B cell (primary cell): ENCODE data around the gene EVL.

Source experiments
- EZH2 ChIP-seq: IDR thresholded peaks from 2 replicates; pipeline ENCODE4 v1.6.1; 2012; ENCODE audit warnings: borderline replicate concordance, low read depth, mild to moderate bottlenecking, moderate library complexity, low read length; ENCODE audit not compliant: insufficient read depth, poor library complexity, severe bottlenecking
- TF ChIP-seq, protein P1 (sequence below): fragments of 200-600 bp; IDR thresholded peaks from one replicate; pipeline ENCODE4 v1.8.0; 2022; ENCODE audit warnings: antibody characterized with exemption, mild to moderate bottlenecking

DNA sequence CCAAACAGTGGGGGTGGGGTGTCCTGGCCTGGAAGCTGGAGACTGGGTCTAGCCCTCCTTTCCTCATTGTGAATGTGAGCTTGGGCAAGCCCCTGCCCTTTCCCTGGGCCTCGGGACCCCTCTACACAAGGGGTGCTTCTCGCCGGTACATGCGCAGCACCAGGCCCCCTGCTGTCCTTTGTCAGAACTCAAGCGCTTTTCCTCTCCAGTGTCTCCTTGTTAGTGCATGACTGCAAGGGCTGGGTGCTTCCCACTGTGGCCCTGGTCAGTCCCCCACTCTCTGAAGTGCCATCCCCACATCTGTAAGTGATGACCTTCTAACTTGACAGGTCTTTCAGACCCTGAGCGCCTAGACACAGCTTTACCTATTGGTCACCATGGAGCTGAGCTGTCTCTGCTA is 50.0 kb downstream of the EVL start:
- TF ChIP-seq, protein P1, sequence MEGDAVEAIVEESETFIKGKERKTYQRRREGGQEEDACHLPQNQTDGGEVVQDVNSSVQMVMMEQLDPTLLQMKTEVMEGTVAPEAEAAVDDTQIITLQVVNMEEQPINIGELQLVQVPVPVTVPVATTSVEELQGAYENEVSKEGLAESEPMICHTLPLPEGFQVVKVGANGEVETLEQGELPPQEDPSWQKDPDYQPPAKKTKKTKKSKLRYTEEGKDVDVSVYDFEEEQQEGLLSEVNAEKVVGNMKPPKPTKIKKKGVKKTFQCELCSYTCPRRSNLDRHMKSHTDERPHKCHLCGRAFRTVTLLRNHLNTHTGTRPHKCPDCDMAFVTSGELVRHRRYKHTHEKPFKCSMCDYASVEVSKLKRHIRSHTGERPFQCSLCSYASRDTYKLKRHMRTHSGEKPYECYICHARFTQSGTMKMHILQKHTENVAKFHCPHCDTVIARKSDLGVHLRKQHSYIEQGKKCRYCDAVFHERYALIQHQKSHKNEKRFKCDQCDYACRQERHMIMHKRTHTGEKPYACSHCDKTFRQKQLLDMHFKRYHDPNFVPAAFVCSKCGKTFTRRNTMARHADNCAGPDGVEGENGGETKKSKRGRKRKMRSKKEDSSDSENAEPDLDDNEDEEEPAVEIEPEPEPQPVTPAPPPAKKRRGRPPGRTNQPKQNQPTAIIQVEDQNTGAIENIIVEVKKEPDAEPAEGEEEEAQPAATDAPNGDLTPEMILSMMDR = no peak
- TF ChIP-seq EZH2 = no peak
